Cerebellar cortex (tissue), 1 donor: ENCODE measurements around the gene SLC11A2.
A peak's percentile ranks its signal among the peaks of the same experiment; 100 is the strongest.
"Not testable (repeated sequence)": the region's sequence is repeated elsewhere in the genome, so short reads cannot be mapped to it uniquely, and the experiment has no call there.

Experiments
- DNase-seq: peaks from one replicate; pipeline ENCODE4 v3.0.0-alpha.2; 2015; ENCODE audit warnings: low spot score

The SLC11A2 gene

GRCh38 chr12:51025338-51025835 is 797 bp downstream of the SLC11A2 start:
- no peak for DNase-seq

DNA sequence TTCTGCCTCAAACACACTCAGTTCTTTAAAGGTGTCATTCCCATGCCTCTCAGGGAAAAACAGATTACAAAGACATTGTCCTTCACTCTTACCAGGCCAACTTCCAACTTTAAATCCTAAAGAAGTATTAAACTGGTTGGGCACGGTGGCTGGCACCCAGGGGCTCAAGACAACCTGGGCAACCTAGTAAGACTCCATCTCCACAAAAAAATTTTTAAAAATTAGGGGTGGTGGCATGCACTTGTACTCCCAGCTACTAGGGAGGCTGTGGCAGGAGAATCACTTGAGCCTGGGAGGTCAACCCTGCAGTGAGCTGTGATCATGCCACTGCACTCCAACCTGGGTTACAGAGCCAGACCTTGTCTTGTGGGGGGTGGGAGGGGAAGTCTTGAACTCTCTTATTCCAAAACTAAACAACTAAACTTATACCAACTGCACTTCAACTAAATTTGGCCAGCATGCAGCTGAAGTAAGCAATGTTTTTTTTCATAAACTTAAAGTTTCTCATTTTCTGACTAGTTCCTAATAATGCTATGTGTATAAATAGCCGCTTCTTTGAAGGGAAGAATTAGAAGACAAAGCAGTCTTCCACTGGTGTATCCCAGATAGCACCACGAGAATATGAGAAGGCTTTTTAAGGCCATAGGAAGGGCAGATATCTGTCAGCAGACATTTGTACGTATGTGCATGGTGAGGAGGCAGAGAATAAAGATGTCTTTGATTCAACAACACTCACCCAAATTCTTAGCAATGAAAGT is 2.4 kb downstream of the SLC11A2 start:
- DNase-seq = no peak

DNA sequence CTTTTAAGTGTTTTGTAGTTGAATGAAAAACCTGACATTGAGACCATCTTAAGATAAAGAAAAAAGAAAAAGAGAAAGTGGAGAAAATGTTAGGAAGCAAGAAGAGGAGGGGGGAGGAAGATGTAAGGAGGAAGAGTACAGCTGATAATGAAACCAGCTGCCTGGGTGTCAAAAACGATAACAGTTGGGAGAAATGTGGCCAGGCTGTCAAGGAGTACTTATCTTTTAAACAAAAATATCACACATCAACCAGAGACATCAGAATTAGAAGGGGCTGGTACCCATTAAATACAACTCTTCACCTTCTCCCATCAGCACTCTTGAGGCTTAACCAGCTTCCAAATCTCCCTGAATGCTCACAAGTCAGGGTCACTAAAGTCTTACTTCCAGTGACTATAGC is 4.5 kb downstream of the SLC11A2 start:
- no peak for DNase-seq

- DNase-seq = no peak
Observed at GRCh38 chr12:51020448-51021182, 5.6 kb downstream of the SLC11A2 start.

- no peak for DNase-seq
Observed at GRCh38 chr12:51019927-51020326, 6.3 kb downstream of the SLC11A2 start.

- no peak for DNase-seq
Observed at GRCh38 chr12:51018956-51019355, 7.2 kb downstream of the SLC11A2 start.

GRCh38 chr12:51017452-51017851 is 8.7 kb downstream of the SLC11A2 start:
- no peak for DNase-seq

- DNase-seq = not testable (repeated sequence)
Observed at GRCh38 chr12:51014467-51014866, 11.7 kb downstream of the SLC11A2 start.

- DNase-seq = no peak
Observed at GRCh38 chr12:51013441-51013840, 12.7 kb downstream of the SLC11A2 start.

- DNase-seq = no peak
Observed at GRCh38 chr12:51012570-51013236, 13.5 kb downstream of the SLC11A2 start.

GRCh38 chr12:51011955-51012354 is 14.2 kb downstream of the SLC11A2 start:
- DNase-seq = no peak

DNA sequence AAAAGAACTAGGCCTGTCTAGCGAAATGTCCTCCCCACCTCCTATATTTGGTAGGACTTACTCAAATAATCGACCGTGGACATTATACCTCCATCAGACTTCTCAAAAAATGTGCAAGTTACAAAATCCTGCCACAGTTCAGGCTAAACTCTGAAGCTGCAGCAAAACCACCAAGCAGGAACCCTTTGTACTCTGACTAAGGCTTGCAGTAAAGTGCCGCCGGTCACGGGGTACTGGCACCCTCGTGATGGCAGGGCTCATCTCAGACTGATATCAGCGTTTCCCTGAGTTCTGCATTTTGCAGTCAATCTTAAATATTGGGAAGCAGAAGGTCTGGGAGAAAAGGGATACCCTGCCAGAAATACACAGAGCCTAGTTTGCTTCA is 17.1 kb downstream of the SLC11A2 start:
- peak; percentile 46 for DNase-seq

DNA sequence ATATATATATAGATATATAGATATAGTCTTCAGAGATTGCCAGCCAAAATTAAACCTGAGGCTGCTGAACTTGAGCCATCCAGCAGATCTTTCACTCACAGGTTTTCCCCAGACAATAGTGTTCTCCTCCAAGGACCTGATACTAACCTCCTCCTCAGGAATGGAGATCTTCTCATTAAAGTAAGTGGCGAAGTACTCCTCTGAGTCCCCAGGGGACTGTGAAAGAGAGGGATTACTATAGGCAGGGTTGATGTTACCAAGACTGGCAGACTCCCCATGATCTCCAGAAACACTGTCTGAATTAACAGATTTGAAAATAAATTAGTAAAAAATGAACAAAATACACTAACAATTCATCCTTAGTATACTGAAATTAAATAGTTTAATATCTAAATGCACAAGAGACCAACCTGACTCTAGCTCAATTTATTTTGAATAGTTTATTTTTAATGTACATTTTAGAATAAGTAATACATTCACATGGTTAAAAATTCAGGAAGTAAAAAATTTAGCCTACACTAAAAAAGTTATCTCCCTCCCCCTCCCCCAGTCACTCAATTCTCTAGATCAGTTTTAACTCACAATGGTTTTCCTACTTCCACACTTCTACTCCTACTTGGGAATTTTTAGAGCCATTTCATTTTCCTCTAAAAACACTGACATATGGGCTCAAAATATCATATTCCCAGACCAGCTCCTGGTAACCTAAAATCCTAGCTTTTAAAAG is 17.7 kb downstream of the SLC11A2 start:
- DNase-seq = no peak

- DNase-seq = no peak
Observed at GRCh38 chr12:51005671-51006070, 20.5 kb downstream of the SLC11A2 start.

DNA sequence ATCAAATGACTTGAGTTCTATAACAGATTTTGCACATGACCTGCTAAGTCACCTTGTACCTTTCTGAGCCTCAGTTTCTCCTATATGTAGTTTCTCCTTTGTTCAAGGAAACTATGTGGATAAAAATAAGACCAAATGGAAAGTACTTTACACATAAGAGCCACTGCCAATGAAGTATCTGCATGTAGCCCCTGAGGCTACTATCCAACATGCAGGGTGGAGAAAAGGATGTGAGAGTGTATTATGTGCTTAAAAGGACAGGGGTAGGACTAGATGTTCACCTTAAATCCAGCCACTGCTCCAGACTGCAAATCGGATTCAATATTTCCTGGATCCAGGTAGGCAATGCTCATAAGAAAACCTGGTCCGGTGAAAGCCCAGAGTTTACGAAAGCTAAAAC is 21.2 kb downstream of the SLC11A2 start:
- no peak for DNase-seq

DNA sequence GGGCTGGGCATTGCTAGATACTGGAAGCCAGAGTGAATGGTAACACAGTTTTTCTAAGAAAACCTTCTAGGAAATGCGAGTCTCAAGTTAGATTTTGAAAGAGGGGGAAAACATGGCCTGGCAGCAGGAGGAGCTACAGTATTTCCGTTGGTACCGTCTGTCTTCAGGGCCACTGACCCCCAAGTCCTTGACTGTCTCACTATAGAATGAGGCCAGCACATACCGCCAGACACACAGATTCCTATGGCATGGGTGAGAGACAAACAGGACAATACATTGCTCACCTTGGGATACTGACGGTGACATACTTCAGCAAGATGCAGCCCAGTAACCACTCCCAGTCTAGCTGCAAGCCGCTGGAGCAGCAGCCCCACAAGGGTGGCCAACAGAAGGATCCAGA is 21.7 kb downstream of the SLC11A2 start:
- DNase-seq = no peak

DNA sequence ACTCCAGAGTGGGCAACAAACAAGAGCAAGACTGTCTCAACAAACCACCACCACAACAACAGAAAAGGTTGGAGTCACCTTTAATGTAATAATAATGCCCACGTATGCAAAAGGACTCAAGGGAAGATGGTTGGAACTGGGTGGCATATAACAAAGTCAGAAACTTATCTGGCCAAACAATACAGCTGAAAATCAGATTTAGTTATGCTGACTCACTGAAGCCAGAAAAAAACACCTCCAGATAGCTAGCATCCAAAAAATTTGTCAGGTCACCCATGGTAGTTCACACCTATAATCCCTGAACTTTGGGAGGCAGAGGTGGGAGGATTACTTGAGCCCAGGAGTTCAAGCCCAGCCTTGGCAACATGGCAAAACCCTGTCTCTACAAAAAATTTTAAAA is 24.4 kb downstream of the SLC11A2 start:
- no peak for DNase-seq

- no peak for DNase-seq
Observed at GRCh38 chr12:51000245-51000644, 25.9 kb downstream of the SLC11A2 start.

DNA sequence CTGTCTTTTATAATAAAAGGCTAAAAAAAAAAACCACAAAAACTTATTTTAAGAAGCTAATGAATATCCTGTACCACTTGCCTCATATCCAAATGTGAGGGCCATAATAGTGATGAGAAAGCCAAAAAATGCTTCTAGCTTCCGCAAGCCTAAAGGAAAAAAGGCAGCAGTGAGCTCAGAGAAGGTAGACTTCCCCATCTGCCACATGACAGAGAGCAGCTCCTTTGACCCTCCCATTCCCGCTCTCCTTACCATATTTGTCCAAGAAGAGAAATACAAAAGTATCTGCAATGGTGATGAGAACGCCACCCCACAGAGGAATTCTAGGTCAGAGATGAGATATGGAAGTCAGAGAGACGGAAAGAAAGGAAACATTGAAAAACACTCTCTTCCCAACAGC is 27.1 kb downstream of the SLC11A2 start:
- no peak for DNase-seq

DNA sequence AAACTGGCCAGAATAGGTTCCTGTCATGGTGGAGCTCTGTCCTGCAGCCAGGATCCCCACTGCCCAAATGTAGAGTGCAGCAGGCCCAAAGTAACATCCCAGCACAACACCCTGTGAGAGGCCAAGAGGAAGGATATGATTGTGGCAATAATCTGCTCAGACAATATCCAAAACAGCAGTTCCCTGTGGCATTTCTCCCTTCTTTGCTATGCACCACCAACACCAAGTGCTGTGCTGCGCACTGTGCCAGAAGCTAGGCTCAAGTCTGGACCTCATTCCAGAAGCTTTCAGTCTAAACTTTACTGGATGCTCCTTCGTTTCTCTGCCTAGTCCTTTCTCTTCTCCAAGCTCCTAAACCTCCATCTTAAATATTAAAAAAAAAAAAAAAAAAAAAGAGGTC is 33.4 kb downstream of the SLC11A2 start:
- no peak for DNase-seq

DNA sequence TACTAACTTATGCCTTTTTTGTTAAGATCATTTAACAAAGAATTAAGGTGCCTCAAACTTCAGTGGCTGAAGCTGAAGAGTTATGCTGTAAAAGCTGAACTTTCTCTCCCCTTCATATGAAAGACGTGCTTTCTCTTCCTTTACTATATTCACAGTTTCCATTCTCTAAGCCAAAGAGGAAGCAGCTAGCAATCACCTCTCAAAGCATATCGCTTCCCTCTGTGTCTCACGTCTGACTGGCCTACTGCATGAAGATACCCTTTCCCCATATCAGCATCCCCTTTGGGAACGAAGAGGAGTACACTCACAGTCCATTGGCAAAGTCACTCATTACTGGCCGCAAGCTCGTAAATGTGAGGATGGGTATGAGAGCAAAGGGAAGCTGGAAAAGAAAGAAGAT is 34.9 kb downstream of the SLC11A2 start:
- no peak for DNase-seq

GRCh38 chr12:50990791-50991190 is 35.4 kb downstream of the SLC11A2 start:
- no peak for DNase-seq
